Hair follicular keratinocyte (primary cell): Measurements from ENCODE around the gene SATL1. TPM values are rescaled to one million over a fixed set of nuclear protein-coding genes. Genes with fewer than 3 reads are reported as not detected.

ENCODE experiments used
- total RNA-seq: library from RNA; depleted of rRNA; stranded (reverse); fragments of >200 nt; gene quantifications from 2 replicates; pipeline ENCODE4 v1.2.3, GENCODE V29; 2015

SATL1 gene, protein sequence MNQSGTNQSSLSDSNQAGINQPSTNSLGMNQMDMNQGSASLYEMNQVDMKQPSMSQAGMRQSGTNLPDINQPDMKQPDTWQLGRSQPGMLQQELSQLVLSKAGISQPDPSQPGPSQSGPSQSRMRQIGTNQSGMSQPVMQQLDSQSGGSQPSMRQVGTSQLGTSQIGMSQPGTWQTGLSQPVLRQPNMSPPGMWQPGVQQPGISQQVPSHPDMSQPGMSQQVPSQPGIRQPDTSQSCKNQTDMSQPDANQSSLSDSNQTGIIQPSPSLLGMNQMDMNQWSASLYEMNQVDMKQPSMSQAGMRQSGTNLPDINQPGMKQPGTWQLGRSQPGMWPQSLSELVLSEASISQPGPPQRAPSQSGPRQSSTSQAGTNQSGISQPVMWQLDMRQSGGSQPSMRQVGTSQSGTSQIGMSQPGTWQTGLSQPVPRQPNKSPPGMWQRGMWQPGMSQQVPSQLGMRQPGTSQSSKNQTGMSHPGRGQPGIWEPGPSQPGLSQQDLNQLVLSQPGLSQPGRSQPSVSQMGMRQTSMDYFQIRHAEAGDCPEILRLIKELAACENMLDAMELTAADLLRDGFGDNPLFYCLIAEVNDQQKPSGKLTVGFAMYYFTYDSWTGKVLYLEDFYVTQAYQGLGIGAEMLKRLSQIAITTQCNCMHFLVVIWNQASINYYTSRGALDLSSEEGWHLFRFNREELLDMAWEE
- total RNA-seq = under 0.01 TPM in 1 of 2 replicates, not detected in the other

DNA sequence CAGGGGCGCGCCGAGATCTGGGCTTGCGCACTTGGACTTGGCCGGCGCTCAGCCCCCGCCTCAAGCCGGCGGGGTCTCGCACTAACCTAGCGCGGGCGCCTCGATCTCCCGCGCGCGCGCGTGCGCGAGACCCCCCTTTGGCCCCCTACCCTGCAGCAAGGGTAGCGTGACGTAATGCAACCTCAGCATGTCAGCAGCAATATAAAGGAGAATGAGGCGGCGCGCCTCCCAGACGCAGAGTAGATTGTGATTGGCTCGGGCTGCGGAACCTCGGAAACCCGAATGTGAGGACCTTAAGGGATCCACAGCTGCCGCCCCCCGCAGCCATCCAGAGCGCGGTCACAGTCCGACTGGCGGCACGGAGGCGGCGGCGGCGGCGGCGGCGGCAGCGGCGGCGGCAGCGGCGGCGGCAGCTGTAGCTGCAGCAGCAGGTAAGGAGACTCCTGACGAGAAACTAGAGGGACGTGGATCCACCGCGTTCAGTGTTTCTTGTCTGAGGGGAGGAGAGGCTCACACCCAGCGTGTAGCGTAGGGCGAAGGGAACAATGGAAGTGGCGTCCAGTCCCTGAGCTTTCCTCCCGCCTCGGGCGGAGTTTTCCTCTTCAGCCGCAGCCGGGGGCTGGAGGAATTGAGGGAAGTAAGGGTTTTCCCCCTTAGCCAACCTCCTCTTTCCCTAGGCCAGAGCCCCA, at the start of gene SATL1, which contains the start of gene ZNF711:
SATL1 (minus strand) TSS at position 19 of the 689 bp plus-strand sequence. CDS start 134,811 bp downstream, outside the sequence.
ZNF711 (plus strand) TSS at position 231 of the 689 bp plus-strand sequence. CDS start 3,582 bp downstream, outside the sequence.

Other genes starting within 250 kb of the SATL1 start
- 4.9 and 7.3 TPM in 2 replicates for gene APOOL, start 239.9 kb downstream of the SATL1 start, total RNA-seq
- 0.76 and 1.2 TPM in 2 replicates for gene ZNF711, start 212 bp upstream of the SATL1 start, total RNA-seq
- 3.2 and 9.1 TPM in 2 replicates for gene POF1B, start 135.9 kb upstream of the SATL1 start, total RNA-seq